ENCODE measurements around the gene FAM168A.

FAM168A gene

DNA sequence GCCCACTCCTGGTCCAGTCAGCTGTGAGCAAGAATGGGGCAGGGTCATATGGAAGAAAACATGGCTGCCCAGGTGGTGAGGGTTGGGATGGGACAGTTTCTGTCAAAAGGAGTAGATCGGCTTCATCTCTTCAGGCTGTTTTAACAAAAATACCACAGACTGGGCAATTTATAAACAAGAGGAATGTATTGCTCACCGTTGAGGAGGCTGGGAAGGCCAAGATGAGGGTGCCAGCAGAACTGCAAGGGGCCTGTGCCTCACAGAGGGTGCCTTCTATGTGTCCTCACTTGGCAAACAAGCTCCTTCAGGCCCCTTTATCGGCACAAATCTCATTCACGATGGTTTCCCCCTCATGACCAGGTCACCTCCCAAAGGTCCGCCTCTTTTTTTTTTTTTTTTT is 239.8 kb downstream of the FAM168A start:
- in situ Hi-C loops (cut with MboI; ENCODE audit: low sequenced_read_pairs) = no loop called here

DNA sequence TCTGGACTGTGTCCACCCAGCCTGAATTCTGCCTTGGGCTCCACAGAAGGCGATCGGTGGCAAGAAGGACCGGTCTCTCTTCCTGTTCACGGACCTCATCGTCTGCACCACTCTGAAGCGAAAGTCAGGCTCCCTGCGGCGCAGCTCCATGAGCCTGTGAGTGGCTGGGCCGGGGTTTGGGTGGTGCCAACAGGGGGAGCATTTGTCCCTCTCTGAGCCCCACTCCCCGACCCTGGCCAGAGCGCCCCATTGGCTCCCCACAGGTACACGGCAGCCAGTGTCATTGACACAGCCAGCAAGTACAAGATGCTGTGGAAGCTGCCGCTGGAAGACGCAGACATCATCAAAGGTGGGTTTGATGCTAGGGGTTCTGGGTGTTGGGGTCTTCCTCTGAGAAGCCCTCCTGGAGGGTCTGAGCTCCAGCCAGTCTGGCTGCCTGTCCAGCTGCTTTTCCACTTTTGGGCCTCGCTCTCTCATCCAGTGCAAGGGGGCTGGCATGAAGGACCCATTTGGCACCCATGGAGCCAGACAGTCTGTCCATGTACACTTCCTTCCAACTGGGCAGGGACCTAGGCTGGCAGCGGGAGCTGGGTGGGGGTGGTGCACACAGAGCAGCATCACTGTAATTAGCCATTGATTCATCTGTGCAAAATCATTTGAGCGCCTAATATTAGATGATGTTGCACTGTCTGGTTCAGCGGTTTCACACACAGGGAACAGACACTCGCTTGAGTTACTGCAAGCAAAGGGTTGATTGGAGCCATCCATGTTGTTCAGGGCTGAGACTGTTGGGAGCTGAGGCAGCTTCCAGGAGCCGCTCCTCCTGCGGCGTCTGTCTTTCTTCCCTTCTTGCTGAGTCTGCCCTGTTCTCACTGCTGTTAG is 240.7 kb downstream of the FAM168A start:
- in situ Hi-C loops (cut with MboI; ENCODE audit: low sequenced_read_pairs) = no loop called here

DNA sequence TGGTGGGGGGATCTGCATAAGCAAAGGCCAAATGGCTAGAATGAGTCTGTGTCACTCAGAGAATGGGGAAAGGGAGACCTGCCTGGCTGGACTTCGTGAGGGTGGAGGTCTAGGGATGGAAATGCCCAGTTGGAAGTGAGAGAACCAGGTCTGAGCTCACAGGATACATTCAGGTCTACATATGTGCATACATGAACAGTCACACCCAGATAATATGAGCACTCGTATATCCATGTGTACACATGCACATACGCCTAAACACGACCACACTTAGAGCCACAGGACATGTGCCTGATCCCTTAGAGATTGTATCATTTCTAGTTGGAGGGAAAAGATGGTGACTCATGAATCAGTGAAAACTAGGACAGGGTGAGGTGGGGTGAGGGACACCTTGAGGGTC is 242.8 kb downstream of the FAM168A start:
- in situ Hi-C loops (cut with MboI; ENCODE audit: low sequenced_read_pairs) = no loop called here

GRCh38 chr11:73353422-73353821 is 244.5 kb downstream of the FAM168A start:
- in situ Hi-C loops (cut with MboI; ENCODE audit: low sequenced_read_pairs) = no loop called here

GRCh38 chr11:73350908-73351636 is 246.8 kb downstream of the FAM168A start:
- in situ Hi-C loops (cut with MboI; ENCODE audit: low sequenced_read_pairs) = no loop called here

Measured in HL-60/S4 treated with retinoic acid at 250 ng/mL for 4 days and 3 days (cell line).